Measurements from ENCODE around the gene CORO2B. TPM values are rescaled to one million over a fixed set of nuclear protein-coding genes. Genes with fewer than 3 reads are reported as not detected.

CORO2B gene
- total RNA-seq, 4 donors from 2014 or later, result 3.1 to 9.6 (median 8.6) TPM

DNA sequence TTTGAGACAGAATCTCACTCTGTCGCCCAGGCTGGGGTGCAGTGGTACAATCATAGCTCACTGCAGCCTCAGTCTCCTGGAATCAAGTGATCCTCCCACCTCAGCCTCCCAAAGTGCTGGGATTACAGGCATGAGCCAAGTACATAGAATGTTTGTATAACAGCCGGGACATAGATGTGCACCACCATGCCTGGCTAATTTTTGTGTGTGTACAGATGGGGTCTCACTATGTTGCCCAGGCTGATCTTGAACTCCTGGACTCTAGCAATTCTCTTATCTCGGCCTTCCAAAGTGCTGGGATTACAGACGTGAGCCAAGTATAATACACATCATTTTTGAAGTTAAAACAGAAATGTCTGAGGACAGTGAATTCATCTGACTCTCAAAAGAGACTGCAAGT lies 93.5 kb downstream of the CORO2B start:
- Histone ChIP-seq H3K27ac (no peak overlapping the region), H3K9me3 (no peaks in the 10 kb centered on the region), H3K4me3 (replicated peaks in 1 of 3) (no peak overlapping the region), H3K36me3 (no peaks in the 10 kb centered on the region), H3K27me3 (no peaks in the 10 kb centered on the region), H3K4me1 (no peaks in the 10 kb centered on the region)
- 83 to 86% methylated on average over 4 of the region's 4 CpGs for WGBS, 2 donors
- intact Hi-C loops (cut with DNase I), result loop anchor here (5.0 kb wide), 1 partner anchor 95 kb away; the partner anchor contains the start of gene CORO2B
- DNase-seq, result no peak
- TF ChIP-seq POLR2A (IDR thresholded peaks at IDR 0.05) (no peak), CTCF (IDR thresholded peaks at IDR 0.05) (no peak)

GRCh38 chr15:68672781-68673205 lies 94.0 kb downstream of the CORO2B start:
- intact Hi-C loops (cut with DNase I), result loop anchor here (5.0 kb wide), 1 partner anchor 95 kb away; the partner anchor contains the start of gene CORO2B
- Histone ChIP-seq H3K27ac (no peak overlapping the region), H3K4me3 (replicated peaks in 1 of 3) (no peak overlapping the region), H3K36me3 (no peaks in the 10 kb centered on the region), H3K27me3 (no peaks in the 10 kb centered on the region), H3K9me3 (no peaks in the 10 kb centered on the region), H3K4me1 (no peaks in the 10 kb centered on the region)
- WGBS, 2 donors, result 89 to 92% methylated on average over 4 of the region's 4 CpGs
- DNase-seq, result no peak
- TF ChIP-seq POLR2A (IDR thresholded peaks at IDR 0.05), result no peak
- TF ChIP-seq CTCF (IDR thresholded peaks at IDR 0.05), result no peak

DNA sequence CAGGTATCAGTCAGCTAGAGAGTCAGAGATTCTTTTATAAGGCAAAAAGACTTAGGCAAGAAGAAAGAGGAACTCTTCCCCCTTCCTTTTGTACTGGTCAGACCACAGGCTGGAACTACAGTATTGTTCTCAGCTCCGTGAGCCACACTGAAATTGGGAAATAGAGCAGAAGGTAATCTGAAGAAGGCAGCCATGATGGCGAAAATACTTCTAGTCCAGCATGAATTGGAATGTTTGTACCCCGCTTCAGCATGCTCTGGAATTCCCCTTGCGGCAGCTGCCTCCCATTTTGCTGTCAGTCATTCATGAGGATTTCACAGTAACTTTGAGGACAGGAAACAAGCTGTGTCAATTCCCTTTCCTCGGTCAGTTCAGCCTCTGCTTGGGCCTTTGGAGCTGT lies 96.2 kb downstream of the CORO2B start:
- Histone ChIP-seq H3K4me1 (no peaks in the 10 kb centered on the region), H3K9me3 (no peaks in the 10 kb centered on the region), H3K27me3 (no peaks in the 10 kb centered on the region), H3K36me3 (no peaks in the 10 kb centered on the region), H3K27ac (no peak overlapping the region), H3K4me3 (replicated peaks in 1 of 3) (no peak overlapping the region)
- intact Hi-C loops (cut with DNase I), result loop anchor here (2.0 to 5.0 kb wide), 2 partner anchors 98 to 120 kb away; partner anchors contain the start of gene CORO2B
- WGBS, 2 donors, result 83 to 85% methylated on average over 5 of the region's 5 CpGs
- no peak for DNase-seq
- TF ChIP-seq CTCF (IDR thresholded peaks at IDR 0.05) (no peak), POLR2A (IDR thresholded peaks at IDR 0.05) (no peak)

DNA sequence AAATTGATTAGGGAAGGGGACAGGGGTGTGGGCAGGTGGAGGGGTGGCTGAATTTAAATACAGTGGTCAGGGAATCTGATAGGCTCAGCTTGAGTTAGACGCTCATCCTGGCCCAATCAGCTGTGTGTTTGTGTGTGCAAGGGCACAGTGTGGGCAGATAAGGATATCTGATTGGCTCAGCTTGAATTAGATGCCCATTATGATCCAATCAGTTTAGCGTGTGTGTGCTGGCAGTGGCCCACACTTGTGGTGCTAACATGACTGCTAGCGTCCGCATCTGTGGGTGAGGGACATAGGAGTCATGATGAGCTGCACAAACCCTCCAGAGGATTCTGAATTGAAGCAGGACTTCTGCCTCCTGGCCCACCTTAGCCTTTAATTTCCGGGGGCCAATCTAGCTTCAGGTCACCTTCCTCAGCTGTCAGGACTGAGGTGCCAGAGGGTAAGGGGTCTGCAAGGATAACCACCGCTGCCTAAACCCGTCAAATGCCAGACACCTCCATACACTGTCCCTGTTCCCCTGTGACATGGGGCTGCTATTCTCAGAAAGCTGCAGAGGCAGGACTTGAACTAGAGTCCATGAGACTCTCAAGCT lies 97.3 kb downstream of the CORO2B start:
- Histone ChIP-seq H3K4me1 (no peaks in the 10 kb centered on the region), H3K27ac (no peak overlapping the region), H3K9me3 (no peaks in the 10 kb centered on the region), H3K36me3 (no peaks in the 10 kb centered on the region), H3K27me3 (no peaks in the 10 kb centered on the region), H3K4me3 (replicated peaks in 1 of 3) (no peak overlapping the region)
- no peak for DNase-seq
- 94% methylated on average over 6 to 7 of the region's 7 CpGs for WGBS, 2 donors
- intact Hi-C loops (cut with DNase I), result no loop called here
- TF ChIP-seq POLR2A (IDR thresholded peaks at IDR 0.05) (no peak), CTCF (IDR thresholded peaks at IDR 0.05) (no peak)

- no peak for DNase-seq
- intact Hi-C loops (cut with DNase I), result no loop called here
- Histone ChIP-seq H3K27ac (no peak overlapping the region), H3K36me3 (no peaks in the 10 kb centered on the region), H3K9me3 (no peaks in the 10 kb centered on the region), H3K4me1 (no peaks in the 10 kb centered on the region), H3K27me3 (no peaks in the 10 kb centered on the region), H3K4me3 (replicated peaks in 1 of 3) (no peak overlapping the region)
- TF ChIP-seq POLR2A (IDR thresholded peaks at IDR 0.05) (no peak), CTCF (IDR thresholded peaks at IDR 0.05) (no peak)
- WGBS, 2 donors, result 97% methylated on average over 4 of the region's 4 CpGs
Measured at GRCh38 chr15:68676926-68677325, 98.1 kb downstream of the CORO2B start.

Measured in thyroid gland (tissue), 4 donors.